IPS-18a (cell line): ENCODE data around the gene CUEDC1.
"Not testable (repeated sequence)": the region's sequence is repeated elsewhere in the genome, so short reads cannot be mapped to it uniquely, and the experiment has no call there.

Experiments used
- H3K27ac ChIP-seq: one replicate; pipeline ENCODE4 v1.5.1; 2013; ENCODE audit warnings: low read length
- H3K27me3 ChIP-seq: one replicate; pipeline ENCODE4 v1.6.1; 2013; ENCODE audit warnings: mild to moderate bottlenecking, low read length; ENCODE audit not compliant: control insufficient read depth, insufficient read depth
- H3K36me3 ChIP-seq: one replicate; pipeline ENCODE4 v1.6.1; 2013; ENCODE audit warnings: low read depth, low read length; ENCODE audit not compliant: control insufficient read depth
- H3K4me1 ChIP-seq: one replicate; pipeline ENCODE4 v1.6.1; 2013; ENCODE audit warnings: low read depth, low read length; ENCODE audit not compliant: control insufficient read depth
- H3K4me3 ChIP-seq: one replicate; pipeline ENCODE4 v1.5.1; 2013; ENCODE audit warnings: low read length
- H3K9ac ChIP-seq: one replicate; pipeline ENCODE4 v1.6.1; 2013; ENCODE audit warnings: mild to moderate bottlenecking, low read length, moderate library complexity
- H3K9me3 ChIP-seq: one replicate; pipeline ENCODE4 v1.6.1; 2013; ENCODE audit warnings: low read depth, low read length; ENCODE audit not compliant: control insufficient read depth

The CUEDC1 gene

DNA sequence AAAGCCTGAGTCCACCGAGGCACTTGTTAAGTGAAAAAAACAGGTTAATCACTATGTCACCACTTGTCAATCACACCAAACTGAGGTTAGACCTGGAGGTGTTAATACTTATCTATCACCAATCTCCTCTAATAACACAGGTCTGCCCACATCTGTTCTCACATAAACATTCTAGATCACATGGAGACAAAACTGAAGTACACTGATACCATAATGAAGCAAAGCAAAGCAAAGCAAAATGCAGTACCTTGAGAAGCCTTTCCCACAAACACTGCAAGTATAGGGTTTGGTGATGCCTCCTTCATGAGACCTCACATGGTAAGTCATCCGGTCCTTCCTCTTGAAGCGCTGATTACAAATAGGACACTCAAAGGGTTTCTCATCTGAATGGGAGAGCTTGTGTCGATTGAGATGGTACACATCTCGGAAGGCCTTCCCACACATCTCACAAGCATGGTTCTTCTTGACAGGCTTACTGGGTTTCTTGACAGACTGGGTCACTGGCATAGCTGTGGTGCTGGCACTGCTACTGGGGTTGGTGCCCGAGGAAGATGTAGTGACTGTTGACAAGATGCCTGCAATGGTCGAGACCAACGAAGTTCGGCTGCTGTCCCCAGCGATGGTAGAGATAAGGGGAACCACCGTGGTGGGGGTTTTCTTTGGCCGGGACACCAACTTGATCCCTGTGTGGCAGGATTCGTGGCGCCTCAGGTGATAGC lies 27.4 kb upstream of the CUEDC1 start:
- no peaks in the 10 kb centered on the region for H3K27me3 ChIP-seq
- H3K36me3 ChIP-seq, result peaks cover 51% of the 10 kb centered on the region
- no peaks in the 10 kb centered on the region for H3K9me3 ChIP-seq
- no peak overlapping the region for H3K9ac ChIP-seq
- peaks cover 18% of the 10 kb centered on the region for H3K4me1 ChIP-seq
- no peak overlapping the region for H3K27ac ChIP-seq
- no peak overlapping the region for H3K4me3 ChIP-seq

DNA sequence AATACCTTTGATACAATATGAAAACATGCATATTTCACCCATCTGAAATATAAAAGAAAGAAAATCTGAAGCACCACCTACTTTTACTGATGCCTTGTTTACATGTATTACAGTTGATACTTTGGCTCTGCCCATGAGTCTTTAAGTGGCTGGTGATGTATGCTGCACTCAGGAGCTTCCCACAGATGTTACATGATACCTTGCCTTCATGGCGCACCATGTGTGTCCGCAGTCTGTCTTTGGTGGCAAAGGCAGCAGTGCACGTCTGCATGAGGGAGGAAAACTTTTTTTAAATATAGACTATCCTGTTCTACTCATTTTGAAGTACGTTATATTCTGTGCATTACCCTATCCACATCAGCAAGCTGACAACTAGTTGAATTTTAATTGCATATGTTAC lies 25.3 kb upstream of the CUEDC1 start:
- no peak overlapping the region for H3K4me3 ChIP-seq
- peaks cover 11% of the 10 kb centered on the region for H3K4me1 ChIP-seq
- H3K36me3 ChIP-seq, result peaks cover 69% of the 10 kb centered on the region
- H3K9me3 ChIP-seq, result no peaks in the 10 kb centered on the region
- H3K9ac ChIP-seq, result no peak overlapping the region
- no peak overlapping the region for H3K27ac ChIP-seq
- no peaks in the 10 kb centered on the region for H3K27me3 ChIP-seq

DNA sequence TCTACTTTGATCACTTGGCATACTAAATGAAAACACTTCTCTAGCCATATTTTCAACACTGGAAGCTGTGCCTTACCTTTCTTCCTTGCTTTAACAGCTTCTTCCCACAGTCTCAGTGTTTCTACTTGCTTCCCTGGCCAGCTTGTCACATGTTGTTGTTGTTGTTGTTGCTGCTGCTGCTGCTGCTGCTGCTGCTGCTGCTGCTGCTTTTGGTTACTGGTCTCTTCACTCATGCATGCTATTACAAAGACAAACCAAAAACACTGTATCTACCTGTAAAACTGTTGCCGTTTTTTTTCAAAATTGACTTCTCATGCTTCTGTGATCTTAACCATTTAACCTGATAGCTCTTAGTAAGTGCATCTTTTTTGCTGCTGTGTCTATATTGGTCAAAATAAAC lies 23.9 kb upstream of the CUEDC1 start:
- Histone ChIP-seq H3K4me1 (peaks cover 4% of the 10 kb centered on the region), H3K27ac (no peak overlapping the region), H3K36me3 (peaks cover 78% of the 10 kb centered on the region)

DNA sequence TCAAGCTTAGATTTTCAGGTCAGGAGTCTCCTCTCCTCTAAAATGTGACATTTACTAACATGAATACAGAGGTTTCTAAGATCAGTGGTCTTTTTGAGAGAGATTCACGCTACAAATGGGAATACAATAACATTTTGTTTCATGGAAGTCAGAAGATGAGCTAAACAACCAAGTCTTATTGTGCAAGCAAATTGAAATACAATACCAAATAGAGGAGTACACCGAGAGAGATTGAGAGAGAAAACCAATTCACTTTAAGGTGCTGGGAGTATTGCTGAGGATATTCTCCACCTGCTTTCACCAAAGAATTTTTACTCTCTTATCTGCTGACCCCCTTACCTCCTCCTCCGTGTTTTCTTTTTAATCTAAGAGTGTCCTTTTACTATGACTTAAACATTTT lies 21.4 kb upstream of the CUEDC1 start:
- H3K4me1 ChIP-seq, result no peaks in the 10 kb centered on the region
- peaks cover 78% of the 10 kb centered on the region for H3K36me3 ChIP-seq
- H3K4me3 ChIP-seq, result no peak overlapping the region
- H3K27ac ChIP-seq, result no peak overlapping the region
- no peaks in the 10 kb centered on the region for H3K9me3 ChIP-seq
- H3K27me3 ChIP-seq, result no peaks in the 10 kb centered on the region
- no peak overlapping the region for H3K9ac ChIP-seq

More for the DNA sequence above, 23.9 kb upstream of the CUEDC1 start:
- H3K4me3 ChIP-seq, result no peak overlapping the region
- no peak overlapping the region for H3K9ac ChIP-seq
- H3K9me3 ChIP-seq, result no peaks in the 10 kb centered on the region
- H3K27me3 ChIP-seq, result no peaks in the 10 kb centered on the region

DNA sequence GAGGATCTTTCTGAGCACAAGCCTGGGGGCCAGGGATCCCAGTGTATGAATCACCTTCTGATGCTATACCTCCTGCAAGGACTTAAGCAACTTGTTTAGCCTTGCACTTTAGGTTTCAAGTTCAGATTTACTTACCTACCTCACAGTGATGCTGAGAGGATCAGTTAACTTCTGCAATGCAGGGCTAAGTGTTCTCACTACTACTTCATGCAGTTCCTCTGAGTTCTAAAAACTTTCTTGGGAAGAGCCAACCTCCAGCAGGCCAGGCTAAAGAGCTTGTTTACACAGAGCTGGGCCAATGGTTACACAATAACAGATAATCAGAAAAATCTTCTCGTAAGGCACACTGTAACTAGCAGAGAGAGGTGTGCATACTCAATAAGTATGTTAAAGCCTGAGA lies 19.8 kb upstream of the CUEDC1 start:
- H3K27ac ChIP-seq, result no peak overlapping the region
- peaks cover 62% of the 10 kb centered on the region for H3K36me3 ChIP-seq

DNA sequence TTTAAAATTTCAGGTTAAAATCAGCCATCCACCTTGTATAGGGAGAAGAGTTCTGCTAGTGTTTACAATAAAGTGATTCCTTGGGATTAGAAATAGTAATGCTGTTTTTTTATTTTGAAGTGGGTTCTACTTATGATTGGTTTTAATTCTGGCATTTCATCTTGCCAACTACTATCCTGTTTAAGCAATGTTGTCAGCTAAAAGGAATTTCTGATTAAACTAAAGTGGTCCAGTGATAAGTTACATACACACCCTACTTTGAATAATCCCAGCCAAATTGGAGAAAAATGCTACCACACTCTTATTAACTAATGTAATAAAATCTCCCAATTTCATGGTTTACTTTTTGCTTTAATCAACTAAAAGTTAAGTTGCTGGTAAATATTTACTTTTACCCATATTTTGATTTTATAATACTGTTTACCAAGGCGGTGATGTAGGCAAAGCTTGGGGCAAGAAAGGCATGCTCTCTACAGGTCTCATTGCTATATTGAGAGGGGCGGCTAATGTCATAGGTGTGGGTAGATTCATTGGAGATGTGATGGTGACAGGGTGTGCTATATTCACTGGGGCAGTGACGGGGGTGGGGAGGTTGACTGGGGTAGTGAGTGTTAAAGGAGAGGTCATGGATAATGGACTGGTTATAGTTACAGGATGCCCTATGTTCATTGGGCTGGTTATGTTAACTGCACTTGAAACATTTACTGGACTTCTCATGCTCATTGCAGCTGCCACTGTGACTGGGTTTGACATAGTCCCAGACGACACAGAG lies 19.0 kb upstream of the CUEDC1 start:
- not testable (repeated sequence) for H3K27ac ChIP-seq, H3K9me3 ChIP-seq, H3K27me3 ChIP-seq, H3K4me3 ChIP-seq, H3K9ac ChIP-seq, H3K4me1 ChIP-seq
- peaks cover 56% of the 10 kb centered on the region for H3K36me3 ChIP-seq

More for the DNA sequence above, 19.8 kb upstream of the CUEDC1 start:
- Histone ChIP-seq H3K4me3 (no peak overlapping the region), H3K4me1 (no peaks in the 10 kb centered on the region), H3K27me3 (no peaks in the 10 kb centered on the region), H3K9me3 (no peaks in the 10 kb centered on the region), H3K9ac (no peak overlapping the region)

DNA sequence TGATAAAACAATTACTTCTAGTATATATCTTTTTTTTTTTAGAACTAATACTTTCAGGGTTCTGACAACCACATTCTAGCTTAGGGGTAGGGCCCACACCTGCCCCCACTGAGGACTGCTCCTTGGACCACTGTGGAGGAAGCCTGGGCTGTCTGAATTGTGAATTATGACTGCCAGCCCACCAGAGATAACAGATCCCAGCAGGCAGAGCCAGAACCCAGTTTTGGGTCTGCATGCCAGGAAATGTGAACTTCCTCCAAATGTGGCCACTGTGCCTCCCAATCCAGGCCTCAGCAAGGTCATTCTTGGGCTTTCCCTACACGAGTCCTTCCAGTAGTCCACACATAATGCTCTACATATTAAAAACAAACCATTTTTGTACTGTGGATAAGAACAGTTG lies 16.9 kb upstream of the CUEDC1 start:
- no peaks in the 10 kb centered on the region for H3K27me3 ChIP-seq
- H3K9me3 ChIP-seq, result no peaks in the 10 kb centered on the region
- no peak overlapping the region for H3K27ac ChIP-seq
- H3K9ac ChIP-seq, result no peak overlapping the region
- no peaks in the 10 kb centered on the region for H3K4me1 ChIP-seq
- H3K4me3 ChIP-seq, result no peak overlapping the region
- peaks cover 40% of the 10 kb centered on the region for H3K36me3 ChIP-seq

DNA sequence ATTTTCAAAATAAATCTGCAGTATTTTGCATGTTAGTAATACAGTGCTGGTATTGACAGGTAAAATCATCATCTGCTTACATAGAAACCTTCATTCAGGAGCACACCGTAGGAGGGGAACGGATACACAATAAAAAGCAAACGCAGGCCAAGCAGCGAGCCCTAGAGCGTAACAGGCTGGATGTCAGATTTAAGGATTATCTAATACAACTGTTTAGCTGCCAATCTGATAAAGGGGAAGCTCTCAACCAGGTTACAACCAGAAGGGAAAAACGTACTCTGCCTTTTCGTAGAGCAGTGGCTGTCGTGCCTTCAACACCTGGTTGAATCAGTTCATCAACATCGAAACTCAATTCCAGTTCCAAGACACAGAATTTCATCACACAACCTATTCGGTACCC lies 16.4 kb upstream of the CUEDC1 start:
- no peak overlapping the region for H3K9ac ChIP-seq
- no peaks in the 10 kb centered on the region for H3K9me3 ChIP-seq
- no peaks in the 10 kb centered on the region for H3K4me1 ChIP-seq
- H3K4me3 ChIP-seq, result no peak overlapping the region
- peaks cover 34% of the 10 kb centered on the region for H3K36me3 ChIP-seq
- H3K27me3 ChIP-seq, result no peaks in the 10 kb centered on the region
- no peak overlapping the region for H3K27ac ChIP-seq

DNA sequence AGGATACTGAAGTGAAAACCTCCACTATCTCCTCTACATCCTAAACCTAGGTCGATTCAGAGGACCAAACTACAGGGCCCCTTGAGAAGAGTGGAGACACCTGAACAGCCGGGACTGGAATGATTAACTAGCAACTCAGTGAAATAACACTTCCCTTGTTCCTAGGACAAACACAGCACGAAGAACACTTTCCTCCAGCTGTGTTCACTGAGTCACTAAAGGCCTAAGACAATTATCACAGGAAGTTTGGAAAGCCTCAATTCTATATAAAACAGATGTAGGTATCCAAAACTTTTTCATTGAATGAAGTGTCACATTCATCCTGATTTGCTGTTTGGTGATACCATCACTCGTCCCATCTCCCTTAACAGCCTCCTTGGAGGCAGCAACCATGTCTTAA lies 15.5 kb upstream of the CUEDC1 start:
- H3K9me3 ChIP-seq, result no peaks in the 10 kb centered on the region
- H3K4me3 ChIP-seq, result no peak overlapping the region
- no peaks in the 10 kb centered on the region for H3K4me1 ChIP-seq
- H3K27me3 ChIP-seq, result no peaks in the 10 kb centered on the region
- H3K9ac ChIP-seq, result no peak overlapping the region
- H3K27ac ChIP-seq, result no peak overlapping the region
- peaks cover 26% of the 10 kb centered on the region for H3K36me3 ChIP-seq

DNA sequence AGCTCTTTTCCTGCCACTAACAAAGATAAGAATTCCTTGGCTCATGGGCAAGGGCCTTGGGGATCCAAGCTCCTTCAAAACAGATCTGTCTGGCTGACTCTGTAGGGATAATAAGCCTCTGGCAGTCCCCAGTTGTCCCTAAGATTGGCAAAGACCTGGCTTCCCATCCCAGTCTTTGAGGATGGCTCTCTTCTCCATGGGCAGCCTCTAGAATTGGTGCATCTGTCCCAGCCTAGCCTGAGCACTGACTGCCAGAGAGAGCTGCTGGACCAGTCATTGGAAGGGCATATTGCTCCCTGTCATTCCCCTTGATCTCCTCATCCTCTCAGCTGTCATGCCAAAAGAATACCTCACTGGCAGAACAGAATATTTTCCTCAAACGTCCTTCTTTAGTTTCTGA lies 13.2 kb upstream of the CUEDC1 start:
- Histone ChIP-seq H3K36me3 (peaks cover 7% of the 10 kb centered on the region), H3K9me3 (no peaks in the 10 kb centered on the region), H3K27me3 (no peaks in the 10 kb centered on the region), H3K4me3 (no peak overlapping the region), H3K9ac (no peak overlapping the region), H3K4me1 (no peaks in the 10 kb centered on the region), H3K27ac (no peak overlapping the region)

DNA sequence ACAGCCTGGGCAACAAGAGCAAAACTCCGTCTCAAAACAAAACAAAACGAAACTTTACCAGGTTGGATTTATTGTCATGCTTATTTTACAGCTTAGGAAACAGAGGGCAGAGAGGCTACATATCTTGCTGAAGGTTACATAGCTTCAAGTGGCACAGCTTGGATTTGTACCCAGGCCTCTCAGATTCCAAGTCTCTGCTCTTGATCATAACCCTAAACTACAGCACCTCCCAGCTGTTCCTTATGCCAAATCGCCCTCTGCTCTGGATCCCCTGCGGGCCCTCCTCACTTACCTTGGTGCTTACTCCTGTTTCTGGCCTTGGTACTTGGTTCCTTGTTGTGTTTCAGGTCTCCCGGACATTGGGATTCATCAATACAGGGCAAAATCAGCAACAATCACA lies 11.7 kb upstream of the CUEDC1 start:
- H3K4me1 ChIP-seq, result no peaks in the 10 kb centered on the region
- H3K27ac ChIP-seq, result no peak overlapping the region
- H3K9ac ChIP-seq, result no peak overlapping the region
- H3K36me3 ChIP-seq, result no peaks in the 10 kb centered on the region
- no peaks in the 10 kb centered on the region for H3K9me3 ChIP-seq
- no peak overlapping the region for H3K4me3 ChIP-seq
- no peaks in the 10 kb centered on the region for H3K27me3 ChIP-seq

DNA sequence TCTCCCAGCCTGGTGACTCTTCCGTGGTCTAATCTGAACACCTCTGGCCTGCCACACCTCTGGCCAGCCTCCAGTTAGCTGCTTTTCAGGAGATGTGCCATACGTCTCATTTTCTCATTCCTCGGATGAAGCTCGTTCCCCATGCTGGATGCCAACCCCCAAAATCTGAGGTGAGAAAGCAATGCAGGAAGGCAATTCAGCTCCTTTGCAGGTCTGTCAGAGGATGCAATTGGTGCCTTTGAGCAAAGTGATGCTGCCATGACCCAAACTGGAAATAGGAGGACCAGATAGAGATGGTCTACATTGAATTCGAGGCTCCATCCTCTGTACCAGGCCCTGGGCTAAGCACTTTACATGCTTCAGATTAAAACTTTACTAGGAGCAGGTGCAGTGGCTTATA lies 11.0 kb upstream of the CUEDC1 start:
- Histone ChIP-seq H3K9me3 (no peaks in the 10 kb centered on the region), H3K27me3 (no peaks in the 10 kb centered on the region), H3K36me3 (no peaks in the 10 kb centered on the region), H3K4me3 (no peak overlapping the region), H3K9ac (no peak overlapping the region), H3K27ac (no peak overlapping the region), H3K4me1 (no peaks in the 10 kb centered on the region)
